ENCODE data around the gene CFAP97D1. TPM values are rescaled to one million over a fixed set of nuclear protein-coding genes. Genes with fewer than 3 reads are reported as not detected.

The CFAP97D1 gene
- total and polyA plus RNA-seq, 8 donors, result 0.06 TPM; not detected in 7

- peaks cover 0 to 39% (median 9%) of the 10 kb centered on the region in 3 donors for H3K36me3 ChIP-seq
- ATAC-seq, result peak in 3 of 4 donors; percentile 28 to 50 (median 49)
- 66 to 67% methylated on average over 9 of the region's 9 CpGs for WGBS, 2 donors
Observed at GRCh38 chr17:43768382-43768781, 11.9 kb upstream of the CFAP97D1 start.

GRCh38 chr17:43768943-43769342 is 11.3 kb upstream of the CFAP97D1 start:
- Histone ChIP-seq H3K9me3 (no peaks in the 10 kb centered on the region), H3K36me3 (peaks cover 0 to 44% (median 15%) of the 10 kb centered on the region in 3 donors), H3K4me3 (no peak overlapping the region), H3K27ac (peak overlapping the region in 1 of 4 donors; percentile 4), H3K27me3 (no peaks in the 10 kb centered on the region), H3K4me1 (peaks cover 7 to 15% (median 9%) of the 10 kb centered on the region in 3 donors)
- WGBS, 2 donors, result 90 to 95% methylated on average over 7 of the region's 7 CpGs
- TF ChIP-seq CTCF (IDR thresholded peaks at IDR 0.05), result no peak
- intact Hi-C loops (cut with DNase I), result no loop called here
- ATAC-seq, result no peak
- DNase-seq, result peak in 1 of 6 donors; percentile 25
- FAIRE-seq, result no peak

More at GRCh38 chr17:43768382-43768781, 11.9 kb upstream of the CFAP97D1 start:
- FAIRE-seq (no peak), DNase-seq (no peak)
- Histone ChIP-seq H3K4me3 (no peak overlapping the region), H3K9me3 (no peaks in the 10 kb centered on the region), H3K27ac (peak overlapping the region in 1 of 4 donors; percentile 4), H3K27me3 (no peaks in the 10 kb centered on the region), H3K4me1 (peaks cover 7 to 14% (median 9%) of the 10 kb centered on the region in 3 donors)
- TF ChIP-seq CTCF (IDR thresholded peaks at IDR 0.05), result no peak
- intact Hi-C loops (cut with DNase I), result no loop called here

GRCh38 chr17:43769426-43769825 is 10.8 kb upstream of the CFAP97D1 start:
- peaks cover 7 to 15% (median 9%) of the 10 kb centered on the region in 3 donors for H3K4me1 ChIP-seq
- H3K9me3 ChIP-seq, result no peaks in the 10 kb centered on the region
- DNase-seq (peak in 1 of 6 donors; percentile 50), ATAC-seq (no peak), FAIRE-seq (no peak)
- H3K27ac ChIP-seq, result no peak overlapping the region
- WGBS, 2 donors, result 88 to 92% methylated on average over 16 of the region's 16 CpGs
- intact Hi-C loops (cut with DNase I), result no loop called here
- H3K27me3 ChIP-seq, result no peaks in the 10 kb centered on the region
- TF ChIP-seq CTCF (IDR thresholded peaks at IDR 0.05), result no peak
- H3K36me3 ChIP-seq, result peaks cover 0 to 49% (median 20%) of the 10 kb centered on the region in 3 donors
- H3K4me3 ChIP-seq, result no peak overlapping the region

DNA sequence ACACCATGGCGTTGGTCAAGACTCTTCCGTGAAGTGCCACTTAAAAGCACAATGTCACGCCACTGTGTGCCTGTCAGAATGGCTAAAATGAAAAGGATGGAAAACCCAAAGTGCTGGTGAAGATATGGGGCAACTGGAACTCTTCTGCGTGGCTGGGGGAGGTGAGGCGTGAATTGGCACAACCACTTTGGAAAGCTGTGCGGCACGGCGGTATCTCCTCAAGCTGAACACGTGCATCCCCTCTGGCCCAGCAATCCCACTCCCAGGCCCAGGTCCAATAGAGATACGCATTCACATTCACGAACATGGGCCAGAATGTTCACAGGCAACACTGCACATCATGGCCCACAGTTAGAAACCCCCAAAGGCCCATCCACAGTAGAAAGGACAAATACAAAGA is 10.4 kb upstream of the CFAP97D1 start:
- TF ChIP-seq CTCF (IDR thresholded peaks at IDR 0.05), result no peak
- Histone ChIP-seq H3K9me3 (no peaks in the 10 kb centered on the region), H3K27me3 (no peaks in the 10 kb centered on the region), H3K4me3 (no peak overlapping the region), H3K27ac (no peak overlapping the region), H3K4me1 (peaks cover 7 to 15% (median 9%) of the 10 kb centered on the region in 3 donors), H3K36me3 (peaks cover 0 to 53% (median 22%) of the 10 kb centered on the region in 3 donors)
- intact Hi-C loops (cut with DNase I), result no loop called here
- DNase-seq (no peak), ATAC-seq (no peak), FAIRE-seq (no peak)
- 95 to 97% methylated on average over 11 of the region's 11 CpGs for WGBS, 2 donors

DNA sequence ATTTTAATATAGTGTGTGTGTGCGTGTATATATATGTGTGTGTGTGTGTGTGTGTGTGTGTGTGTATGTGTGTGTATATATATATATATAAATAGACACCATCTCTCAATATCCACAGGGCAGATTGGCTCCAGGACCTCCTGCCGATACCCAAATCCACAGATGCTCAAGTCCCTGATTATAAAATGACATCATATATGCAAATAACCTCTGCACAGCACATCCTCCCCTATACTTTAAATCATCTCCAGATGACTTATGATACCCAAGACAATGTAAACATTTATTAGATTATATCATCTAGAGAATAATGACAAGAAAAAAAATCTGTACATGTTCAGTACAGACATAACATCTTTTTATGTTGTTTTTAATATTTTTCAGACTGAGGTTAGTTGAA is 9.3 kb upstream of the CFAP97D1 start:
- no peak for FAIRE-seq
- intact Hi-C loops (cut with DNase I), result no loop called here
- H3K36me3 ChIP-seq, result peaks cover 0 to 48% (median 22%) of the 10 kb centered on the region in 3 donors

More for the DNA sequence above, 9.3 kb upstream of the CFAP97D1 start:
- Histone ChIP-seq H3K4me1 (peaks cover 7 to 15% (median 9%) of the 10 kb centered on the region in 3 donors), H3K4me3 (no peak overlapping the region), H3K27ac (no peak overlapping the region), H3K27me3 (no peaks in the 10 kb centered on the region), H3K9me3 (no peaks in the 10 kb centered on the region)
- no peak for TF ChIP-seq CTCF (IDR thresholded peaks at IDR 0.05)
- 96 to 100% methylated on average over 2 of the region's 2 CpGs for WGBS, 2 donors
- no peak for ATAC-seq
- DNase-seq, result no peak

All from pancreas (tissue), 10 donors.